WTC11 (cell line): Measurements from ENCODE around the gene XIRP1. TPM values are rescaled to one million over a fixed set of nuclear protein-coding genes. Genes with fewer than 3 reads are reported as not detected.

Source experiments
- ATAC-seq: fragments of 200-7000 bp; cut with Tn5 transposase; 2 replicates; pipeline ENCODE4 v1.10.0; 2021; ENCODE audit warnings: mild to moderate bottlenecking, moderate library complexity
- CTCF ChIA-PET: fragments of 300-600 bp; sonication (Branson Sonifier 250); formaldehyde crosslinking; loops from one replicate; lab custom pipeline; 2021; ENCODE audit warnings: antibody characterized with exemption; lab: Charles Lee
- POLR2A ChIA-PET: fragments of 350-600 bp; sonication (Branson Sonifier 250); formaldehyde crosslinking; loops from one replicate; lab custom pipeline; 2021; ENCODE audit warnings: antibody characterized with exemption; lab: Charles Lee
- DNase-seq: peaks from one replicate; pipeline ENCODE4 v3.0.0; 2021; ENCODE audit warnings: low spot score
- H3K27ac Mint-ChIP-seq: 2 replicates; pipeline ENCODE4 v1.8.0; 2021; ENCODE audit warnings: mixed read lengths
- H3K27me3 Mint-ChIP-seq: 2 replicates; pipeline ENCODE4 v1.8.0; 2021; ENCODE audit warnings: low read depth, mild to moderate bottlenecking, moderate library complexity, mixed read lengths
- H3K36me3 Mint-ChIP-seq: 2 replicates; pipeline ENCODE4 v1.8.0; 2021; ENCODE audit warnings: mixed read lengths
- H3K4me1 Mint-ChIP-seq: 2 replicates; pipeline ENCODE4 v1.8.0; 2022; ENCODE audit warnings: mixed read lengths
- H3K4me3 Mint-ChIP-seq: 2 replicates; pipeline ENCODE4 v1.8.0; 2021; ENCODE audit warnings: mild to moderate bottlenecking, moderate library complexity, mixed read lengths
- H3K9me3 Mint-ChIP-seq: 2 replicates; pipeline ENCODE4 v1.8.0; 2021; ENCODE audit warnings: mixed read lengths
- CREB1 ChIP-seq: sonication (generic); formaldehyde crosslinking; IDR thresholded peaks from 2 replicates; pipeline ENCODE4 v1.8.0; 2023; ENCODE audit warnings: mild to moderate bottlenecking, missing genetic modification reagents
- ERG ChIP-seq: fragments of 250-450 bp; sonication (Bioruptor Pico); IDR thresholded peaks from 2 replicates; pipeline ENCODE4 v1.8.0; 2021; ENCODE audit warnings: mild to moderate bottlenecking
- ESRRA ChIP-seq: sonication (generic); formaldehyde crosslinking; IDR thresholded peaks from 2 replicates; pipeline ENCODE4 v1.8.1; 2022; ENCODE audit warnings: mild to moderate bottlenecking, missing genetic modification reagents, borderline replicate concordance
- FOXJ3 ChIP-seq: sonication (generic); formaldehyde crosslinking; IDR thresholded peaks from 2 replicates; pipeline ENCODE4 v1.9.0; 2021; ENCODE audit warnings: missing genetic modification reagents, mild to moderate bottlenecking, borderline replicate concordance
- FOXP4 ChIP-seq: sonication (generic); formaldehyde crosslinking; IDR thresholded peaks from 2 replicates; pipeline ENCODE4 v1.8.0; 2022; ENCODE audit warnings: mild to moderate bottlenecking, missing genetic modification reagents
- GABPB1 ChIP-seq: sonication (generic); formaldehyde crosslinking; IDR thresholded peaks from 2 replicates; pipeline ENCODE4 v1.8.1; 2023; ENCODE audit warnings: mild to moderate bottlenecking, missing genetic modification reagents
- HMGXB4 ChIP-seq: sonication (generic); formaldehyde crosslinking; IDR thresholded peaks from 2 replicates; pipeline ENCODE4 v1.8.1; 2023; ENCODE audit warnings: mild to moderate bottlenecking, moderate library complexity, missing genetic modification reagents
- MLX ChIP-seq: sonication (generic); formaldehyde crosslinking; IDR thresholded peaks from 2 replicates; pipeline ENCODE4 v1.8.1; 2023; ENCODE audit warnings: mild to moderate bottlenecking, missing genetic modification reagents, moderate library complexity
- MXD4 ChIP-seq: fragments of 250-450 bp; sonication (Bioruptor Pico); IDR thresholded peaks from 2 replicates; pipeline ENCODE4 v1.8.0; 2021; ENCODE audit warnings: mild to moderate bottlenecking, moderate library complexity, borderline replicate concordance
- MYBL2 ChIP-seq: sonication (generic); formaldehyde crosslinking; IDR thresholded peaks from 2 replicates; pipeline ENCODE4 v1.8.1; 2023; ENCODE audit warnings: mild to moderate bottlenecking, moderate library complexity, missing genetic modification reagents
- NFYB ChIP-seq: sonication (generic); formaldehyde crosslinking; conservative IDR thresholded peaks from 2 replicates; pipeline ENCODE4 v1.8.0; 2022; ENCODE audit warnings: low read depth, missing genetic modification reagents
- RELA ChIP-seq: sonication (generic); formaldehyde crosslinking; IDR thresholded peaks from 2 replicates; pipeline ENCODE4 v1.8.1; 2022; ENCODE audit warnings: missing genetic modification reagents, mild to moderate bottlenecking, borderline replicate concordance
- SMAD3 ChIP-seq: sonication (generic); formaldehyde crosslinking; IDR thresholded peaks from 2 replicates; pipeline ENCODE4 v1.8.0; 2022; ENCODE audit warnings: missing genetic modification reagents, mild to moderate bottlenecking, borderline replicate concordance
- SP1 ChIP-seq: sonication (generic); formaldehyde crosslinking; conservative IDR thresholded peaks from 2 replicates; pipeline ENCODE4 v1.8.1; 2022; ENCODE audit warnings: missing genetic modification reagents
- TEAD1 ChIP-seq: sonication (generic); formaldehyde crosslinking; IDR thresholded peaks from 2 replicates; pipeline ENCODE4 v1.8.0; 2022; ENCODE audit warnings: mild to moderate bottlenecking, missing genetic modification reagents
- TP53 ChIP-seq: sonication (generic); formaldehyde crosslinking; IDR thresholded peaks from 2 replicates; pipeline ENCODE4 v1.8.1; 2023; ENCODE audit warnings: mild to moderate bottlenecking, missing genetic modification reagents
- ZNF281 ChIP-seq: sonication (generic); formaldehyde crosslinking; IDR thresholded peaks from 2 replicates; pipeline ENCODE4 v1.8.0; 2023; ENCODE audit warnings: mild to moderate bottlenecking, missing genetic modification reagents
- ZNF317 ChIP-seq: sonication (generic); formaldehyde crosslinking; IDR thresholded peaks from 2 replicates; pipeline ENCODE4 v1.8.1; 2023; ENCODE audit warnings: low read depth, mild to moderate bottlenecking, moderate library complexity, missing genetic modification reagents, borderline replicate concordance
- ZNF396 ChIP-seq: fragments of 250-450 bp; sonication (Bioruptor Pico); IDR thresholded peaks from 2 replicates; pipeline ENCODE4 v1.8.0; 2021; ENCODE audit warnings: mild to moderate bottlenecking, moderate library complexity, borderline replicate concordance
- ZNF512 ChIP-seq: sonication (generic); formaldehyde crosslinking; IDR thresholded peaks from 2 replicates; pipeline ENCODE4 v1.8.1; 2022; ENCODE audit warnings: missing genetic modification reagents, borderline replicate concordance
- ZNF671 ChIP-seq: fragments of 250-450 bp; sonication (Bioruptor Pico); IDR thresholded peaks from 2 replicates; pipeline ENCODE4 v1.8.0; 2021; ENCODE audit warnings: mild to moderate bottlenecking
- ZSCAN18 ChIP-seq: fragments of 250-450 bp; sonication (Bioruptor Pico); IDR thresholded peaks from 2 replicates; pipeline ENCODE4 v2.1.2; 2022; ENCODE audit warnings: mild to moderate bottlenecking, moderate library complexity
- total RNA-seq: library from RNA; stranded (reverse); gene quantifications from 3 replicates; pipeline ENCODE4 v1.2.3, GENCODE V29; 2021

Gene XIRP1
- total RNA-seq, 1 experiment from 2014 or later: not detected

GRCh38 chr3:39139442-39139841 lies 53.0 kb downstream of the XIRP1 start (continued):
- no peak for TF ChIP-seq ZNF512 (CRISPR knock-in tag)
- TF ChIP-seq ZNF281: no peak
- no peak for TF ChIP-seq ZNF317
- no peak for TF ChIP-seq ZSCAN18 (CRISPR knock-in tag)
- no peak for TF ChIP-seq FOXP4 (CRISPR knock-in tag)
- TF ChIP-seq SMAD3 (CRISPR knock-in tag): no peak

GRCh38 chr3:39138804-39139415 lies 53.5 kb downstream of the XIRP1 start:
- Mint-ChIP-seq H3K9me3 (no peaks in the 10 kb centered on the region), H3K4me3 (no peak overlapping the region), H3K27ac (no peak overlapping the region), H3K36me3 (peaks cover 15% of the 10 kb centered on the region), H3K4me1 (peaks cover 5% of the 10 kb centered on the region), H3K27me3 (no peaks in the 10 kb centered on the region)
- CTCF ChIA-PET: interaction anchor here (0.9 kb wide), 1 partner anchor 149 kb away, joined by 5 read pairs; no protein-coding TSS in a partner anchor
- ATAC-seq (no peak), DNase-seq (no peak)
- POLR2A ChIA-PET: no interaction called here
- TF ChIP-seq MLX: no peak
- TF ChIP-seq RELA: no peak
- TF ChIP-seq ZNF671 (CRISPR knock-in tag): no peak
- TF ChIP-seq TEAD1 (CRISPR knock-in tag): no peak
- TF ChIP-seq ESRRA (CRISPR knock-in tag): no peak
- no peak for TF ChIP-seq SP1 (CRISPR knock-in tag)
- TF ChIP-seq GABPB1 (CRISPR knock-in tag): no peak
- no peak for TF ChIP-seq TP53 (CRISPR knock-in tag)
- no peak for TF ChIP-seq MXD4 (CRISPR knock-in tag)
- no peak for TF ChIP-seq MYBL2
- no peak for TF ChIP-seq NFYB (CRISPR knock-in tag)
- no peak for TF ChIP-seq CREB1 (CRISPR knock-in tag)
- no peak for TF ChIP-seq ERG
- TF ChIP-seq FOXJ3 (CRISPR knock-in tag): no peak
- no peak for TF ChIP-seq HMGXB4 (CRISPR knock-in tag)
- TF ChIP-seq ZSCAN18 (CRISPR knock-in tag): no peak
- no peak for TF ChIP-seq ZNF396 (CRISPR knock-in tag)
